Stimulated activated CD4-positive, alpha-beta T cell treated with anti-CD3 and anti-CD28 coated beads, TNF-alpha, amount 100 ng/mL, for 1 hour (primary cell): ENCODE measurements around the gene HSD17B7.

Source experiments
- DNase-seq, 3 donors: peaks; one replicate each; pipeline ENCODE4 v3.0.0-alpha.2; 2020; ENCODE audit warnings: low read depth in 3 of 3, low spot score in 1 of 3

Gene HSD17B7

GRCh38 chr1:162854245-162854882, 63.9 kb downstream of the HSD17B7 start:
- DNase-seq = peak; percentile 4 to 15 (median 14)

- no peak for DNase-seq
These were observed 65.1 kb downstream of the HSD17B7 start for GRCh38 chr1:162855461-162856150.

GRCh38 chr1:162856260-162856659, 65.8 kb downstream of the HSD17B7 start:
- DNase-seq = no peak

GRCh38 chr1:162857850-162858249, 67.3 kb downstream of the HSD17B7 start:
- DNase-seq = no peak

GRCh38 chr1:162859191-162859590, 68.7 kb downstream of the HSD17B7 start:
- no peak for DNase-seq

- DNase-seq = no peak
These were observed 70.6 kb downstream of the HSD17B7 start, which contains the start of gene CCDC190 for GRCh38 chr1:162861101-162861500. TSS of gene CCDC190 (minus strand) at chr1:162861175. CDS start at chr1:162859646, 1,529 bp downstream.

GRCh38 chr1:162861625-162862024, 71.1 kb downstream of the HSD17B7 start:
- DNase-seq = no peak
